H1 (cell line): Measurements from ENCODE around the gene CPPED1. TPM values are rescaled to one million over a fixed set of nuclear protein-coding genes. Genes with fewer than 3 reads are reported as not detected.

ENCODE experiments used
- CTCF ChIA-PET: fragments of 300-600 bp; sonication (Branson Sonifier 250); formaldehyde crosslinking; loops from one replicate; lab custom pipeline; 2021; ENCODE audit not compliant: partially characterized antibody; lab: Charles Lee
- POLR2A ChIA-PET: fragments of 300-600 bp; sonication (Branson Sonifier 250); formaldehyde crosslinking; loops from one replicate; lab custom pipeline; 2021; ENCODE audit warnings: inconsistent platforms; ENCODE audit not compliant: partially characterized antibody; lab: Charles Lee
- DNase-seq, 2 experiments: peaks; one replicate each; pipeline versions ENCODE4 v3.0.0 to v3.0.0-alpha.2; 2010 to 2022; ENCODE audit warnings: low spot score in 2 of 2, low read depth in 1 of 2, mixed read lengths in 1 of 2
- FAIRE-seq: peaks from 2 replicates; lab custom pipeline; 2011; peaks lifted over from hg19 to GRCh38; lab: Jason Lieb, UNC
- H2AFZ ChIP-seq: 2 replicates; pipeline ENCODE4 v1.8.1; 2012; ENCODE audit warnings: low read length, inconsistent platforms
- H2AK5ac ChIP-seq: 2 replicates; pipeline ENCODE4 v1.6.1; 2013; ENCODE audit warnings: low read depth, low read length
- H2BK120ac ChIP-seq: replicated peaks from 2 replicates; pipeline ENCODE3; 2013; ENCODE audit warnings: low read depth, low read length, inconsistent platforms
- H2BK12ac ChIP-seq: 2 replicates; pipeline ENCODE4 v1.6.1; 2013; ENCODE audit warnings: low read depth, low read length
- H2BK15ac ChIP-seq: 2 replicates; pipeline ENCODE4 v1.6.1; 2013; ENCODE audit warnings: low read length
- H2BK20ac ChIP-seq: 2 replicates; pipeline ENCODE4 v1.6.1; 2013; ENCODE audit warnings: low read length
- H2BK5ac ChIP-seq: 2 replicates; pipeline ENCODE4 v1.6.1; 2013; ENCODE audit warnings: low read depth, low read length
- H3K14ac ChIP-seq: 2 replicates; pipeline ENCODE4 v1.6.1; 2013; ENCODE audit warnings: inconsistent platforms; ENCODE audit not compliant: insufficient read length
- H3K18ac ChIP-seq: 2 replicates; pipeline ENCODE4 v1.6.1; 2013; ENCODE audit warnings: low read length; ENCODE audit errors: extremely low read depth
- H3K23ac ChIP-seq: 2 replicates; pipeline ENCODE4 v1.6.1; 2013; ENCODE audit warnings: inconsistent platforms; ENCODE audit not compliant: insufficient read length
- H3K23me2 ChIP-seq: 2 replicates; pipeline ENCODE4 v1.6.1; 2013; ENCODE audit warnings: low read depth, low read length
- H3K27ac ChIP-seq: 2 replicates; pipeline ENCODE4 v1.6.1; 2011; ENCODE audit warnings: low read depth, low read length, inconsistent platforms
- H3K27me3 ChIP-seq, 4 experiments: replicated peaks in 1 of 4; 1 replicate in 1 of 4; 2 replicates in 3 of 4; pipeline versions ENCODE4 v1.6.1 to v1.8.1; 2011 to 2013; ENCODE audit warnings: low read length in 3 of 4, mild to moderate bottlenecking in 3 of 4, inconsistent platforms in 2 of 4, mixed read lengths in 2 of 4, moderate library complexity in 1 of 4; ENCODE audit not compliant: control insufficient read depth in 3 of 4, insufficient read depth in 3 of 4; ENCODE audit errors: extremely low read depth in 1 of 4
- H3K36me3 ChIP-seq, 4 experiments: 2 replicates each; pipeline versions ENCODE4 v1.6.1 to v1.8.1; 2011 to 2013; ENCODE audit warnings: mild to moderate bottlenecking in 4 of 4, low read length in 3 of 4, moderate library complexity in 2 of 4, control low read depth in 1 of 4, inconsistent platforms in 1 of 4; ENCODE audit not compliant: insufficient read depth in 4 of 4, control insufficient read depth in 2 of 4
- H3K4ac ChIP-seq: replicated peaks from 2 replicates; pipeline ENCODE3; 2013; ENCODE audit warnings: low read length, low read depth, mixed read lengths, inconsistent platforms; ENCODE audit not compliant: insufficient read length
- H3K4me1 ChIP-seq, 4 experiments: replicated peaks in 1 of 4; 1 replicate in 1 of 4; 2 replicates in 3 of 4; pipeline versions ENCODE4 v1.6.1 to v1.8.1; 2011 to 2013; ENCODE audit warnings: low read length in 3 of 4, inconsistent platforms in 2 of 4, mixed read lengths in 1 of 4; ENCODE audit not compliant: insufficient read depth in 4 of 4, control insufficient read depth in 3 of 4
- H3K4me2 ChIP-seq, 2 experiments: 2 replicates each; pipeline versions ENCODE4 v1.6.1 to v1.8.1; 2011 to 2013; ENCODE audit warnings: low read depth in 2 of 2, low read length in 2 of 2, control low read depth in 1 of 2, inconsistent platforms in 1 of 2, mild to moderate bottlenecking in 1 of 2; ENCODE audit not compliant: insufficient read depth in 1 of 2
- H3K4me3 ChIP-seq, 4 experiments: fragments of 200-600, 300-600 bp in 1 of 4; sonication (generic), shearing (Covaris generic), sonication (Bioruptor Twin) in 1 of 4; 2 replicates each; pipeline versions ENCODE4 v1.5.1 to v1.8.1; 2011 to 2016; ENCODE audit warnings: low read length in 4 of 4, low read depth in 3 of 4, control low read depth in 2 of 4, inconsistent platforms in 2 of 4, mild to moderate bottlenecking in 2 of 4, mixed read lengths in 1 of 4, moderate library complexity in 1 of 4; ENCODE audit not compliant: insufficient read depth in 2 of 4; ENCODE audit errors: extremely low read depth in 1 of 4
- H3K56ac ChIP-seq: replicated peaks from 2 replicates; pipeline ENCODE3; 2013; ENCODE audit warnings: low read depth, mild to moderate bottlenecking, mixed read lengths, low read length, inconsistent platforms; ENCODE audit not compliant: insufficient read length
- H3K79me1 ChIP-seq: 2 replicates; pipeline ENCODE4 v1.6.1; 2013; ENCODE audit warnings: low read depth, low read length, control low read depth
- H3K79me2 ChIP-seq, 2 experiments: 2 replicates each; pipeline versions ENCODE4 v1.6.1 to v1.8.1; 2012 to 2013; ENCODE audit warnings: low read length in 2 of 2, mild to moderate bottlenecking in 2 of 2, inconsistent platforms in 1 of 2; ENCODE audit not compliant: insufficient read depth in 2 of 2, control insufficient read depth in 1 of 2
- H3K9ac ChIP-seq, 4 experiments: replicated peaks in 1 of 4; 1 replicate in 1 of 4; 2 replicates in 3 of 4; pipeline versions ENCODE4 v1.6.1 to v1.8.1; 2011 to 2013; ENCODE audit warnings: low read depth in 3 of 4, low read length in 3 of 4, control low read depth in 2 of 4, mild to moderate bottlenecking in 2 of 4, moderate library complexity in 2 of 4, inconsistent platforms in 1 of 4; ENCODE audit errors: extremely low read depth in 1 of 4
- H3K9me3 ChIP-seq, 2 experiments: 2 replicates each; pipeline versions ENCODE4 v1.6.1 to v1.8.1; 2012 to 2013; ENCODE audit warnings: mild to moderate bottlenecking in 2 of 2, moderate library complexity in 2 of 2, control low read depth in 1 of 2, inconsistent platforms in 1 of 2, low read depth in 1 of 2, low read length in 1 of 2, mixed read lengths in 1 of 2; ENCODE audit not compliant: insufficient read depth in 2 of 2
- H4K20me1 ChIP-seq, 2 experiments: replicated peaks in 1 of 2; 2 replicates each; pipeline versions ENCODE3 to v1.8.1; 2011 to 2013; ENCODE audit warnings: inconsistent platforms in 2 of 2, low read length in 2 of 2, mild to moderate bottlenecking in 1 of 2; ENCODE audit not compliant: insufficient read depth in 2 of 2, control insufficient read depth in 1 of 2
- H4K5ac ChIP-seq: 2 replicates; pipeline ENCODE4 v1.6.1; 2013; ENCODE audit warnings: low read length, low read depth, mixed read lengths, inconsistent platforms; ENCODE audit not compliant: insufficient read length
- H4K8ac ChIP-seq: 2 replicates; pipeline ENCODE4 v1.8.0; 2013; ENCODE audit warnings: mild to moderate bottlenecking, moderate library complexity, low read length, inconsistent platforms; ENCODE audit not compliant: insufficient read depth; ENCODE audit errors: extremely low read depth
- H4K91ac ChIP-seq: replicated peaks from 2 replicates; pipeline ENCODE3; 2013; ENCODE audit warnings: low read length, mixed read lengths, inconsistent platforms; ENCODE audit not compliant: insufficient read length
- EP300 ChIP-seq, 2 experiments: IDR thresholded peaks; 1 replicate in 1 of 2; 2 replicates in 1 of 2; pipeline ENCODE4 v1.6.1; 2011 to 2012; ENCODE audit warnings: low read depth in 2 of 2, low read length in 2 of 2, mild to moderate bottlenecking in 2 of 2, borderline replicate concordance in 1 of 2, inconsistent platforms in 1 of 2, moderate library complexity in 1 of 2
- JUN ChIP-seq: IDR thresholded peaks from 2 replicates; pipeline ENCODE4 v1.6.1; 2011; ENCODE audit warnings: low read depth, mild to moderate bottlenecking, improper control_type of control experiment, low read length
- RAD21 ChIP-seq, 2 experiments: IDR thresholded peaks in 1 of 2; conservative IDR thresholded peaks in 1 of 2; 2 replicates each; pipeline ENCODE4 v1.6.1; 2011; ENCODE audit warnings: low read depth in 2 of 2, low read length in 2 of 2, improper control_type of control experiment in 1 of 2, inconsistent platforms in 1 of 2, mild to moderate bottlenecking in 1 of 2, moderate library complexity in 1 of 2
- SIX5 ChIP-seq: IDR thresholded peaks from 2 replicates; pipeline ENCODE4 v1.6.1; 2011; ENCODE audit warnings: mild to moderate bottlenecking, low read depth, low read length
- SP2 ChIP-seq: IDR thresholded peaks from 2 replicates; pipeline ENCODE4 v1.6.1; 2012; ENCODE audit warnings: mild to moderate bottlenecking, low read length, inconsistent platforms
- WGBS, 2 experiments: shearing (Covaris generic) in 1 of 2; methylation state at CpG; one replicate each; pipeline versions ENCODE4 v1.1.6 to v1.1.7; 2013 to 2015; ENCODE audit warnings: low lambda C conversion rate in 2 of 2, mixed read lengths in 2 of 2, inconsistent platforms in 1 of 2, low coverage in 1 of 2, missing lambda C conversion rate in 1 of 2; ENCODE audit not compliant: insufficient replicate concordance in 2 of 2, insufficient coverage in 1 of 2, insufficient read length in 1 of 2; ENCODE audit errors: extremely low coverage in 1 of 2, missing lambda C conversion rate in 1 of 2; 5-methylcytosine and 5-hydroxymethylcytosine counted together
- polyA plus RNA-seq, 7 experiments: library from polyadenylated mRNA; depleted of rRNA in 3 of 7; stranded (reverse) in 5 of 7; unstranded in 2 of 7; fragments of >200 nt in 5 of 7; fragments of 200-250 nt in 2 of 7; gene quantifications; 1 replicate in 5 of 7; 2 replicates in 1 of 7; 4 replicates in 1 of 7; pipeline versions ENCODE4 v1.2.1 to v1.2.3, GENCODE V29; 2011 to 2013; ENCODE audit warnings: missing spikeins in 2 of 7, mixed read lengths in 2 of 7
- total RNA-seq: library from RNA; stranded (reverse); fragmentation: NEBNext Ultra II Directional; extraction: Animal tissue kit (Norgen Biotek cat#: 25700); gene quantifications from 2 replicates; pipeline ENCODE4 v1.2.1, GENCODE V29; 2021

The CPPED1 gene
- total and polyA plus RNA-seq, 2 of the 8 experiments (the other 6 are each of a cell fraction or from before 2014, with no cell fraction given), result 3.5 to 11.2 TPM

DNA sequence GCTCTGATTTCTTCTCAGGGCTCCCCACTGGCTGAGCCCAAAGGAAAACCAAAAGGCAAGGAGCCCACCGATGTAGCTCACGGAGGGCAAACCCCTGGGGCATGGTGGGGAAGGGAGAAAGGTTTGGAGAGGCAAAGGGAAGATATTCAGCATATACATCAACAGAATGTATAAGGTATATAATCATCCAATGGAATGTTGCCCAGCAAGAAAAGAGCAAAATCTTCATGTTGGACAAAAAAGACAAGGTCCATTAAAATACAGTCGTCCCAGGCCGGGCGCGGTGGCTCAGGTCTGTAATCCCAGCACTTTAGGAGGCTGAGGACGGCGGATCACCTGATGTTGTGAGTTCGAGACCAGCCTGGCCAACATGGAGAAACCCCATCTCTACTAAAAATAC is 1.6 kb downstream of the CPPED1 start:
- H4K5ac ChIP-seq, result no peak overlapping the region
- no peak overlapping the region for H3K14ac ChIP-seq
- H3K4me3 ChIP-seq, result no peak overlapping the region
- no peaks in the 10 kb centered on the region for H3K9me3 ChIP-seq
- peak overlapping the region in 1 of 2 experiments; percentile 62; a peak in 1 of 4 replicates for H3K4me2 ChIP-seq
- no peak overlapping the region for H4K8ac ChIP-seq
- no peak overlapping the region for H2AK5ac ChIP-seq
- H3K4ac ChIP-seq, result no peak overlapping the region
- no peaks in the 10 kb centered on the region for H4K20me1 ChIP-seq
- FAIRE-seq, result no peak
- no peak overlapping the region for H2BK20ac ChIP-seq
- no peak overlapping the region for H3K23ac ChIP-seq
- H2BK5ac ChIP-seq, result no peak overlapping the region
- no peak overlapping the region for H2BK15ac ChIP-seq
- peaks cover 5% of the 10 kb centered on the region for H3K23me2 ChIP-seq
- no peaks in the 10 kb centered on the region for H3K79me2 ChIP-seq
- H4K91ac ChIP-seq, result no peak overlapping the region
- H2BK120ac ChIP-seq, result no peak overlapping the region
- 94% methylated on average over 9 of the region's 9 CpGs; no CpG with 5 or more reads in 1 of the 2 experiments for WGBS, 2 experiments
- 0 out of 2 replicates have a peak overlapping the region, but pooled peaks have one; percentile 41 for H2BK12ac ChIP-seq
- no peaks in the 10 kb centered on the region for H3K36me3 ChIP-seq
- no peaks in the 10 kb centered on the region for H3K27me3 ChIP-seq
- no peaks in the 10 kb centered on the region; the same call in 1 of the 2 replicates for H3K79me1 ChIP-seq
- DNase-seq, result no peak
- H3K27ac ChIP-seq, result no peak overlapping the region
- H3K9ac ChIP-seq, result no peak overlapping the region
- H2AFZ ChIP-seq, result no peak overlapping the region
- CTCF ChIA-PET, result interaction anchor here (0.6 to 1.1 kb wide), 2 partner anchors 9 to 412 kb away, joined by 3 to 4 read pairs; no protein-coding TSS in a partner anchor
- H3K56ac ChIP-seq, result no peak overlapping the region
- POLR2A ChIA-PET, result interaction anchor here (0.6 to 0.9 kb wide), 2 partner anchors 9 to 19 kb away, joined by 3 to 5 read pairs; no protein-coding TSS in a partner anchor
- peaks cover 0 to 3% (median 2%) of the 10 kb centered on the region in 4 experiments; a peak in 2 of 7 replicates for H3K4me1 ChIP-seq
- no peak overlapping the region for H3K18ac ChIP-seq
- TF ChIP-seq SIX5 (no peak), SP2 (no peak), JUN (no peak), EP300 (IDR thresholded peaks at IDR 0.05; ENCODE audit: borderline replicate concordance in 1 of 2, low read depth in 2 of 2, low read length in 2 of 2) (no peak), RAD21 (IDR thresholded peaks at IDR 0.05 in 1 of 2, conservative IDR thresholded peaks at IDR 0.05 in 1 of 2; ENCODE audit: low read depth in 2 of 2, low read length in 2 of 2) (no peak)
